H1 (cell line): Measurements from ENCODE around the gene SMC3. TPM values are rescaled to one million over a fixed set of nuclear protein-coding genes. Genes with fewer than 3 reads are reported as not detected.

Experiments used
- CHD7 ChIP-seq: fragments of 300-600 bp; sonication (generic); IDR thresholded peaks from 2 replicates; pipeline ENCODE4 v1.7.1; 2012; ENCODE audit warnings: low read length, moderate library complexity, mild to moderate bottlenecking, inconsistent platforms; ENCODE audit not compliant: insufficient replicate concordance
- EP300 ChIP-seq, 2 experiments: IDR thresholded peaks; 1 replicate in 1 of 2; 2 replicates in 1 of 2; pipeline ENCODE4 v1.6.1; 2011 to 2012; ENCODE audit warnings: low read depth in 2 of 2, low read length in 2 of 2, mild to moderate bottlenecking in 2 of 2, borderline replicate concordance in 1 of 2, inconsistent platforms in 1 of 2, moderate library complexity in 1 of 2
- GABPA ChIP-seq: IDR thresholded peaks from 2 replicates; pipeline ENCODE4 v1.6.1; 2011; ENCODE audit warnings: mild to moderate bottlenecking, low read length, moderate library complexity, borderline replicate concordance; ENCODE audit not compliant: insufficient read depth
- HDAC2 ChIP-seq, 2 experiments: fragments of 300-600 bp in 1 of 2; sonication (generic) in 1 of 2; IDR thresholded peaks; 2 replicates each; pipeline ENCODE4 v1.6.1; 2011 to 2012; ENCODE audit warnings: low read depth in 2 of 2, low read length in 2 of 2, mild to moderate bottlenecking in 2 of 2, moderate library complexity in 2 of 2, borderline replicate concordance in 1 of 2, inconsistent platforms in 1 of 2
- POLR2A ChIP-seq, 2 experiments: IDR thresholded peaks; 1 replicate in 1 of 2; 2 replicates in 1 of 2; pipeline ENCODE4 v1.6.1; 2011; ENCODE audit warnings: low read depth in 2 of 2, low read length in 2 of 2, mild to moderate bottlenecking in 2 of 2; ENCODE audit errors: control extremely low read depth in 1 of 2
- RBBP5 ChIP-seq: IDR thresholded peaks from 2 replicates; pipeline ENCODE4 v1.7.1; 2012; ENCODE audit warnings: low read depth, mild to moderate bottlenecking, inconsistent platforms, low read length, moderate library complexity, borderline replicate concordance
- SUZ12 ChIP-seq: fragments of 200-600 bp; sonication (generic); IDR thresholded peaks from 2 replicates; pipeline ENCODE4 v1.6.1; 2012; ENCODE audit warnings: mild to moderate bottlenecking, inconsistent platforms, low read length, moderate library complexity, mixed read lengths
- polyA plus RNA-seq, 7 experiments: library from polyadenylated mRNA; depleted of rRNA in 3 of 7; stranded (reverse) in 5 of 7; unstranded in 2 of 7; fragments of >200 nt in 5 of 7; fragments of 200-250 nt in 2 of 7; gene quantifications; 1 replicate in 5 of 7; 2 replicates in 1 of 7; 4 replicates in 1 of 7; pipeline versions ENCODE4 v1.2.1 to v1.2.3, GENCODE V29; 2011 to 2013; ENCODE audit warnings: missing spikeins in 2 of 7, mixed read lengths in 2 of 7
- total RNA-seq: library from RNA; stranded (reverse); fragmentation: NEBNext Ultra II Directional; extraction: Animal tissue kit (Norgen Biotek cat#: 25700); gene quantifications from 2 replicates; pipeline ENCODE4 v1.2.1, GENCODE V29; 2021

The SMC3 gene
- total and polyA plus RNA-seq, 2 of the 8 experiments (the other 6 are each of a cell fraction or from before 2014, with no cell fraction given), result 12.7 to 93.4 TPM

GRCh38 chr10:110567201-110568054 is at the start of gene SMC3 (continued):
- TF ChIP-seq CHD7, result no peak
- peak; percentile 17 to 98 for TF ChIP-seq EP300 (IDR thresholded peaks at IDR 0.05; ENCODE audit: borderline replicate concordance in 1 of 2, low read depth in 2 of 2, low read length in 2 of 2)
- 0 out of 4 replicates have a peak, but pooled peaks have one; percentile 55 to 73 for TF ChIP-seq HDAC2 (IDR thresholded peaks at IDR 0.05; ENCODE audit: borderline replicate concordance in 1 of 2, low read depth in 2 of 2, low read length in 2 of 2)
- TF ChIP-seq GABPA, result no peak
- peak in 1 of 2 experiments; percentile 87; a peak in 2 of 3 replicates for TF ChIP-seq POLR2A (IDR thresholded peaks at IDR 0.05; ENCODE audit: control extremely low read depth in 1 of 2, low read depth in 2 of 2, low read length in 2 of 2)
- TF ChIP-seq RBBP5, result peak; percentile 63; the same call in 1 of the 2 replicates
- TF ChIP-seq SUZ12, result no peak
